ENCODE data around the gene GPC1. TPM values are rescaled to one million over a fixed set of nuclear protein-coding genes. Genes with fewer than 3 reads are reported as not detected.
A peak's percentile ranks its signal among the peaks of the same experiment; 100 is the strongest.

The GPC1 gene
- polyA plus RNA-seq, 1 donor from 2014 or later = 0.26 TPM

GRCh38 chr2:240429872-240430491, 5.5 kb upstream of the GPC1 start:
- Mint-ChIP-seq H3K9me3 (peaks cover 2 to 15% (median 12%) of the 10 kb centered on the region in 3 donors), H3K27me3 (peaks cover 24% of the 10 kb centered on the region), H3K4me1 (peaks cover 0 to 2% (median 0%) of the 10 kb centered on the region in 3 donors), H3K36me3 (peaks cover 1% of the 10 kb centered on the region), H3K27ac (no peak overlapping the region), H3K4me3 (no peak overlapping the region)

GRCh38 chr2:240430595-240430994, 4.9 kb upstream of the GPC1 start:
- peaks cover 24% of the 10 kb centered on the region for H3K27me3 Mint-ChIP-seq
- H3K4me1 Mint-ChIP-seq = peaks cover 0 to 2% (median 0%) of the 10 kb centered on the region in 3 donors
- peaks cover 1% of the 10 kb centered on the region for H3K36me3 Mint-ChIP-seq
- H3K9me3 Mint-ChIP-seq = peaks cover 0 to 11% (median 10%) of the 10 kb centered on the region in 3 donors
- H3K4me3 Mint-ChIP-seq = no peak overlapping the region
- H3K27ac Mint-ChIP-seq = no peak overlapping the region

GRCh38 chr2:240431271-240431660, 4.2 kb upstream of the GPC1 start:
- Mint-ChIP-seq H3K27ac (no peak overlapping the region), H3K27me3 (peaks cover 24% of the 10 kb centered on the region), H3K4me3 (peak overlapping the region in 1 of 4 donors; percentile 14), H3K36me3 (peaks cover 1% of the 10 kb centered on the region), H3K9me3 (peaks cover 0 to 11% (median 5%) of the 10 kb centered on the region in 3 donors), H3K4me1 (peaks cover 0 to 2% (median 0%) of the 10 kb centered on the region in 3 donors)

GRCh38 chr2:240431661-240432424, 3.6 kb upstream of the GPC1 start:
- H3K36me3 Mint-ChIP-seq = peaks cover 1% of the 10 kb centered on the region
- H3K27ac Mint-ChIP-seq = peak overlapping the region in 1 of 3 donors; percentile 53
- H3K4me1 Mint-ChIP-seq = peaks cover 0 to 2% (median 0%) of the 10 kb centered on the region in 3 donors
- H3K27me3 Mint-ChIP-seq = peaks cover 24% of the 10 kb centered on the region
- H3K9me3 Mint-ChIP-seq = peaks cover 0 to 9% (median 5%) of the 10 kb centered on the region in 3 donors
- peak overlapping the region in 1 of 4 donors; percentile 34 for H3K4me3 Mint-ChIP-seq

- Mint-ChIP-seq H3K4me1 (peaks cover 0 to 2% (median 0%) of the 10 kb centered on the region in 3 donors), H3K36me3 (peaks cover 1% of the 10 kb centered on the region), H3K27me3 (peaks cover 26% of the 10 kb centered on the region), H3K4me3 (no peak overlapping the region), H3K9me3 (peaks cover 0 to 9% (median 5%) of the 10 kb centered on the region in 3 donors), H3K27ac (no peak overlapping the region)
Observed at GRCh38 chr2:240432430-240432819, 3.0 kb upstream of the GPC1 start.

- H3K9me3 Mint-ChIP-seq = peaks cover 0 to 5% (median 5%) of the 10 kb centered on the region in 3 donors
- H3K4me1 Mint-ChIP-seq = peaks cover 0 to 5% (median 2%) of the 10 kb centered on the region in 3 donors
- H3K36me3 Mint-ChIP-seq = peaks cover 1% of the 10 kb centered on the region
- H3K27me3 Mint-ChIP-seq = peaks cover 28% of the 10 kb centered on the region
- peak overlapping the region in 1 of 3 donors; percentile 75 for H3K27ac Mint-ChIP-seq
- H3K4me3 Mint-ChIP-seq = peak overlapping the region; percentile 46 to 83 (median 74)
Observed at GRCh38 chr2:240432820-240433801, 2.4 kb upstream of the GPC1 start.

- Mint-ChIP-seq H3K4me3 (peak overlapping the region; percentile 83 to 94 (median 90)), H3K9me3 (no peaks in the 10 kb centered on the region)
Observed at GRCh38 chr2:240433973-240434727, 1.3 kb upstream of the GPC1 start.

GRCh38 chr2:240434728-240435456, 571 bp upstream of the GPC1 start:
- Mint-ChIP-seq H3K4me1 (peaks cover 3 to 6% (median 4%) of the 10 kb centered on the region in 3 donors), H3K27ac (peak overlapping the region; percentile 90 to 93 (median 93)), H3K4me3 (peak overlapping the region; percentile 83 to 94 (median 90)), H3K27me3 (peaks cover 25% of the 10 kb centered on the region), H3K9me3 (no peaks in the 10 kb centered on the region), H3K36me3 (no peaks in the 10 kb centered on the region)

More at GRCh38 chr2:240433973-240434727, 1.3 kb upstream of the GPC1 start:
- Mint-ChIP-seq H3K27me3 (peaks cover 25% of the 10 kb centered on the region), H3K36me3 (no peaks in the 10 kb centered on the region), H3K4me1 (peaks cover 3 to 6% (median 4%) of the 10 kb centered on the region in 3 donors), H3K27ac (peak overlapping the region; percentile 90 to 93 (median 93))

- no peaks in the 10 kb centered on the region for H3K36me3 Mint-ChIP-seq
- peaks cover 3 to 6% (median 4%) of the 10 kb centered on the region in 3 donors for H3K4me1 Mint-ChIP-seq
- H3K4me3 Mint-ChIP-seq = peak overlapping the region; percentile 55 to 77 (median 60)
- peaks cover 25% of the 10 kb centered on the region for H3K27me3 Mint-ChIP-seq
- H3K9me3 Mint-ChIP-seq = no peaks in the 10 kb centered on the region
- H3K27ac Mint-ChIP-seq = peak overlapping the region in 2 of 3 donors; percentile 31 to 69
Observed at GRCh38 chr2:240435948-240436682, 652 bp downstream of the GPC1 start.

- Mint-ChIP-seq H3K9me3 (no peaks in the 10 kb centered on the region), H3K27ac (peak overlapping the region in 2 of 3 donors; percentile 31 to 69), H3K27me3 (peaks cover 25% of the 10 kb centered on the region), H3K4me3 (peak overlapping the region; percentile 55 to 78 (median 60)), H3K36me3 (no peaks in the 10 kb centered on the region), H3K4me1 (peaks cover 3 to 6% (median 4%) of the 10 kb centered on the region in 3 donors)
Observed at GRCh38 chr2:240436683-240437550, 1.5 kb downstream of the GPC1 start.

- Mint-ChIP-seq H3K27ac (peak overlapping the region in 1 of 3 donors; percentile 69), H3K4me1 (peaks cover 3 to 6% (median 4%) of the 10 kb centered on the region in 3 donors), H3K4me3 (peak overlapping the region in 2 of 4 donors; percentile 27 to 78), H3K36me3 (no peaks in the 10 kb centered on the region), H3K9me3 (no peaks in the 10 kb centered on the region), H3K27me3 (peaks cover 23% of the 10 kb centered on the region)
Observed at GRCh38 chr2:240437551-240437860, 2.0 kb downstream of the GPC1 start.
